HepG2 (cell line): Measurements from ENCODE around the gene SETD7. TPM values are rescaled to one million over a fixed set of nuclear protein-coding genes. Genes with fewer than 3 reads are reported as not detected.

Experiments
- ATAC-seq: fragments of 200-7000 bp; cut with Tn5 transposase; 3 replicates; pipeline ENCODE4 v1.9.1; 2020; ENCODE audit warnings: mild to moderate bottlenecking, moderate library complexity
- BruUV-seq: library from RNA; stranded (reverse); fragments of 400-500 nt; replicated peaks from 2 replicates; lab custom pipeline; 2021; lab: Mats Ljungman, UMichigan
- CTCF ChIA-PET: fragments of 300-600 bp; formaldehyde crosslinking; extraction: SDS; loops from one replicate; lab custom pipeline; 2021; ENCODE audit warnings: low total read pairs, inconsistent platforms, low intra/inter-chr PET ratio; lab: Yijun Ruan, JAX
- POLR2A ChIA-PET: fragments of 350-600 bp; sonication (Branson Sonifier 250); formaldehyde crosslinking; loops from one replicate; lab custom pipeline; 2020; ENCODE audit warnings: antibody characterized with exemption, inconsistent platforms; lab: Yijun Ruan, JAX
- DNase-seq: peaks from one replicate; pipeline ENCODE4 v3.0.0-alpha.2; 2015; ENCODE audit warnings: low spot score
- FAIRE-seq: peaks from 3 replicates; lab custom pipeline; 2011; peaks lifted over from hg19 to GRCh38; lab: Jason Lieb, UNC
- H2AFZ ChIP-seq: one replicate; pipeline ENCODE4 v1.6.1; 2011; ENCODE audit warnings: low read length, inconsistent platforms
- H3K27ac ChIP-seq: fragments of 300-600 bp; 3 replicates; pipeline ENCODE4 v1.8.0; 2011; ENCODE audit warnings: mixed run types, mild to moderate bottlenecking, mixed read lengths, low read length, inconsistent platforms; ENCODE audit not compliant: insufficient read depth; ENCODE audit errors: extremely low read length
- H3K27me3 ChIP-seq, 2 experiments: fragments of 200-600 bp in 1 of 2; 2 replicates in 1 of 2; 3 replicates in 1 of 2; pipeline versions ENCODE4 v1.6.0 to v1.8.0; 2011; ENCODE audit warnings: low read length in 2 of 2, mild to moderate bottlenecking in 2 of 2, moderate library complexity in 2 of 2, inconsistent platforms in 1 of 2; ENCODE audit not compliant: insufficient read depth in 2 of 2, control insufficient read depth in 1 of 2
- H3K36me3 ChIP-seq, 2 experiments: fragments of 200-600 bp in 1 of 2; replicated peaks in 1 of 2; 2 replicates in 1 of 2; 3 replicates in 1 of 2; pipeline versions ENCODE4 v1.5.1 to v1.8.0; 2011; ENCODE audit warnings: low read length in 2 of 2, inconsistent platforms in 1 of 2; ENCODE audit not compliant: insufficient read depth in 2 of 2, control insufficient read depth in 1 of 2
- H3K4me1 ChIP-seq: 2 replicates; pipeline ENCODE4 v1.5.1; 2012; ENCODE audit warnings: low read length, inconsistent platforms; ENCODE audit not compliant: insufficient read depth
- H3K4me2 ChIP-seq: 2 replicates; pipeline ENCODE4 v1.6.0; 2011; ENCODE audit warnings: low read depth, low read length, inconsistent platforms
- H3K4me3 ChIP-seq, 3 experiments: fragments of 200-600 bp in 1 of 3; sonication (generic), shearing (Covaris generic) in 1 of 3; replicated peaks in 1 of 3; 2 replicates each; pipeline ENCODE4 v1.5.1; 2011 to 2016; ENCODE audit warnings: low read length in 3 of 3, inconsistent platforms in 2 of 3, low read depth in 2 of 3, mild to moderate bottlenecking in 2 of 3, control low read depth in 1 of 3, mixed read lengths in 1 of 3; ENCODE audit not compliant: insufficient read depth in 1 of 3
- H3K79me2 ChIP-seq: one replicate; pipeline ENCODE4 v1.6.1; 2011; ENCODE audit warnings: low read length, inconsistent platforms; ENCODE audit not compliant: insufficient read depth
- H3K9ac ChIP-seq: 2 replicates; pipeline ENCODE4 v1.6.0; 2011; ENCODE audit warnings: mild to moderate bottlenecking, low read depth, low read length, inconsistent platforms; ENCODE audit not compliant: insufficient read depth
- H3K9me3 ChIP-seq: 2 replicates; pipeline ENCODE4 v1.5.1; 2012; ENCODE audit warnings: mild to moderate bottlenecking, low read length
- H4K20me1 ChIP-seq: 2 replicates; pipeline ENCODE4 v1.6.0; 2011; ENCODE audit warnings: inconsistent platforms, mild to moderate bottlenecking, low read length, moderate library complexity; ENCODE audit not compliant: insufficient read depth
- DBP ChIP-seq: sonication (generic); formaldehyde crosslinking; IDR thresholded peaks from 2 replicates; pipeline ENCODE4 v1.4.0; 2020; ENCODE audit warnings: missing genetic modification reagents; ENCODE audit errors: not compliant biosample characterization
- FOXO4 ChIP-seq: sonication (generic); formaldehyde crosslinking; conservative IDR thresholded peaks from 2 replicates; pipeline ENCODE4 v1.8.1; 2023; ENCODE audit warnings: missing genetic modification reagents
- KMT2A ChIP-seq: sonication (generic); formaldehyde crosslinking; IDR thresholded peaks from 2 replicates; pipeline ENCODE4 v1.4.0; 2020; ENCODE audit warnings: missing genetic modification reagents
- MTA3 ChIP-seq: sonication (generic); formaldehyde crosslinking; IDR thresholded peaks from 2 replicates; pipeline ENCODE4 v1.4.0; 2020; ENCODE audit warnings: missing genetic modification reagents
- RBM39 ChIP-seq: fragments of 200-400 bp; formaldehyde crosslinking; IDR thresholded peaks from one replicate; pipeline ENCODE4 v1.6.1; 2018; ENCODE audit warnings: antibody characterized with exemption, mild to moderate bottlenecking, low read depth, low read length; ENCODE audit not compliant: poor library complexity, severe bottlenecking
- SNAPC4 ChIP-seq: sonication (generic); formaldehyde crosslinking; IDR thresholded peaks from 2 replicates; pipeline ENCODE4 v1.4.0; 2020; ENCODE audit warnings: mild to moderate bottlenecking, missing genetic modification reagents
- TEAD3 ChIP-seq: optimal IDR thresholded peaks from 2 replicates; pipeline ENCODE3; 2016; ENCODE audit warnings: borderline replicate concordance
- TIGD3 ChIP-seq: sonication (generic); formaldehyde crosslinking; IDR thresholded peaks from 2 replicates; pipeline ENCODE4 v1.5.1; 2020; ENCODE audit warnings: mild to moderate bottlenecking, missing genetic modification reagents, borderline replicate concordance
- ZNF496 ChIP-seq: sonication (generic); formaldehyde crosslinking; IDR thresholded peaks from 2 replicates; pipeline ENCODE4 v1.8.1; 2023; ENCODE audit warnings: mild to moderate bottlenecking, moderate library complexity, missing genetic modification reagents; ENCODE audit not compliant: insufficient replicate concordance
- ZNF513 ChIP-seq: sonication (generic); formaldehyde crosslinking; conservative IDR thresholded peaks from 2 replicates; pipeline ENCODE4 v1.5.0; 2020; ENCODE audit warnings: missing genetic modification reagents
- ZNF549 ChIP-seq: sonication (generic); formaldehyde crosslinking; IDR thresholded peaks from 2 replicates; pipeline ENCODE4 v1.5.0; 2020; ENCODE audit warnings: missing genetic modification reagents
- ZNF776 ChIP-seq: sonication (generic); formaldehyde crosslinking; IDR thresholded peaks from 2 replicates; pipeline ENCODE4 v1.4.0; 2020; ENCODE audit warnings: mild to moderate bottlenecking, missing genetic modification reagents
- WGBS: methylation state at CpG from one replicate; pipeline ENCODE4 v1.1.6; 2017; ENCODE audit warnings: low lambda C conversion rate; 5-methylcytosine and 5-hydroxymethylcytosine counted together
- in situ Hi-C: cut with HindIII; loops from 2 replicates; pipeline ENCODE4 v1.10.0; 2017; ENCODE audit warnings: low pct_unique_long_range_greater_than_20kb; ENCODE audit not compliant: extremely low pct_ligation_motif_present
- intact Hi-C: fragments of 100-400 bp; cut with micrococcal nuclease; formaldehyde crosslinking; loops from one replicate; pipeline ENCODE4 v1.10.0; 2022; ENCODE audit not compliant: unreplicated experiment
- polyA plus RNA-seq, 8 experiments: library from polyadenylated mRNA; depleted of rRNA in 3 of 8; stranded (reverse) in 7 of 8; unstranded in 1 of 8; fragments of >200 nt; fragmentation: Illumina TruSeq in 4 of 8; extraction: Trizol in 4 of 8; gene quantifications; 2 replicates each; pipeline versions ENCODE4 v1.2.1 to v1.2.3, GENCODE V29; 2011 to 2016; ENCODE audit warnings: low read depth in 4 of 8, missing spikeins in 1 of 8, mixed read lengths in 1 of 8; ENCODE audit not compliant: insufficient read depth in 1 of 8
- total RNA-seq, 5 experiments: library from RNA; depleted of rRNA; stranded (reverse); fragments of >200 nt; fragmentation: Illumina TruSeq; extraction: Trizol; gene quantifications; 2 replicates each; pipeline ENCODE4 v1.2.3, GENCODE V29; 2016; ENCODE audit warnings: low read depth in 1 of 5

The SETD7 gene
- total and polyA plus RNA-seq, 2 of the 13 experiments (the other 11 are each of a cell fraction or from before 2014, with no cell fraction given) = 0.08 to 0.22 TPM

- Histone ChIP-seq H3K36me3 (no peaks in the 10 kb centered on the region), H3K27ac (no peak overlapping the region), H3K9ac (no peak overlapping the region), H3K79me2 (no peaks in the 10 kb centered on the region), H4K20me1 (no peaks in the 10 kb centered on the region), H3K27me3 (no peaks in the 10 kb centered on the region; a peak in 1 of 5 replicates), H3K9me3 (no peaks in the 10 kb centered on the region), H3K4me3 (no peak overlapping the region), H2AFZ (no peak overlapping the region), H3K4me1 (0 out of 2 replicates have a peak, but pooled peaks cover 7% of the 10 kb centered on the region), H3K4me2 (no peak overlapping the region)
- in situ Hi-C loops = no loop called here
- ATAC-seq (no peak), DNase-seq (no peak), FAIRE-seq (no peak)
- WGBS = 11% methylated on average over 1 of the region's 1 CpG
- POLR2A ChIA-PET = no interaction called here
- CTCF ChIA-PET = no interaction called here
- no TSS peak for BruUV-seq
- intact Hi-C loops = no loop called here
- TF ChIP-seq TIGD3 (CRISPR knock-in tag) (no peak), RBM39 (no peak), ZNF513 (CRISPR knock-in tag) (no peak), MTA3 (CRISPR knock-in tag) (no peak), KMT2A (CRISPR knock-in tag) (no peak), FOXO4 (CRISPR knock-in tag) (no peak), SNAPC4 (CRISPR knock-in tag) (no peak), ZNF496 (CRISPR knock-in tag) (no peak), ZNF776 (CRISPR knock-in tag) (no peak), TEAD3 (CRISPR knock-in tag) (no peak), DBP (CRISPR knock-in tag) (no peak), ZNF549 (CRISPR knock-in tag) (no peak)
Observed at GRCh38 chr4:139523076-139523475, 32.9 kb downstream of the SETD7 start.
